Upper lobe of right lung (tissue), 1 donor: ENCODE measurements around the gene PACRG. TPM values are rescaled to one million over a fixed set of nuclear protein-coding genes. Genes with fewer than 3 reads are reported as not detected.

Experiments used
- ATAC-seq: fragments of 200-7000 bp; cut with Tn5 transposase; one replicate; pipeline ENCODE4 v1.9.1; 2020; ENCODE audit warnings: mild to moderate bottlenecking, moderate library complexity
- DNase-seq: peaks from one replicate; pipeline ENCODE4 v3.0.0-alpha.2; 2020
- H3K27ac ChIP-seq: fragments of 200-600 bp; one replicate; pipeline ENCODE4 v1.8.0; 2022
- H3K27me3 ChIP-seq: fragments of 200-600 bp; one replicate; pipeline ENCODE4 v1.8.0; 2022; ENCODE audit warnings: mild to moderate bottlenecking
- H3K36me3 ChIP-seq: fragments of 200-600 bp; one replicate; pipeline ENCODE4 v1.8.0; 2022
- H3K4me1 ChIP-seq: fragments of 200-600 bp; one replicate; pipeline ENCODE4 v1.8.0; 2022
- H3K4me3 ChIP-seq: fragments of 200-600 bp; one replicate; pipeline ENCODE4 v1.8.0; 2022; ENCODE audit warnings: mild to moderate bottlenecking
- H3K9me3 ChIP-seq: fragments of 200-600 bp; one replicate; pipeline ENCODE4 v1.8.0; 2022
- CTCF ChIP-seq: fragments of 200-600 bp; IDR thresholded peaks from one replicate; pipeline ENCODE4 v1.8.0; 2022; ENCODE audit warnings: antibody characterized with exemption
- intact Hi-C: fragments of 100-400 bp; cut with DNase I; formaldehyde crosslinking; loops from one replicate; pipeline ENCODE4 v1.11.0; 2022
- total RNA-seq: library from RNA; stranded (reverse); fragmentation: NEBNext Ultra II Directional; extraction: Animal tissue kit (Norgen Biotek cat#: 25700); gene quantifications from one replicate; pipeline ENCODE4 v1.2.1, GENCODE V29; 2021
- donor health status: DM: no; HTN: yes; CAD: no; lungs with severe emphysema.

Gene PACRG
- total RNA-seq, 1 donor from 2014 or later: 1.5 TPM

- H3K27ac ChIP-seq: no peak overlapping the region
- no peak overlapping the region for H3K4me3 ChIP-seq
- intact Hi-C loops: no loop called here
- no peak for TF ChIP-seq CTCF
- H3K9me3 ChIP-seq: no peaks in the 10 kb centered on the region
- ATAC-seq (no peak), DNase-seq (no peak)
- peaks cover 9% of the 10 kb centered on the region for H3K4me1 ChIP-seq
- no peaks in the 10 kb centered on the region for H3K36me3 ChIP-seq
- no peaks in the 10 kb centered on the region for H3K27me3 ChIP-seq
Measured at GRCh38 chr6:163263196-163263595, 535.4 kb downstream of the PACRG start.

GRCh38 chr6:163263998-163264661 lies 536.4 kb downstream of the PACRG start:
- H3K27ac ChIP-seq: no peak overlapping the region
- no peak for TF ChIP-seq CTCF
- peak; percentile 81 for ATAC-seq

GRCh38 chr6:163264662-163265035 lies 536.9 kb downstream of the PACRG start:
- Histone ChIP-seq H3K4me1 (peaks cover 9% of the 10 kb centered on the region), H3K27ac (no peak overlapping the region), H3K27me3 (no peaks in the 10 kb centered on the region), H3K4me3 (no peak overlapping the region), H3K9me3 (no peaks in the 10 kb centered on the region), H3K36me3 (no peaks in the 10 kb centered on the region)
- intact Hi-C loops: no loop called here
- DNase-seq (no peak), ATAC-seq (no peak)
- TF ChIP-seq CTCF: no peak

More at GRCh38 chr6:163263998-163264661, 536.4 kb downstream of the PACRG start:
- Histone ChIP-seq H3K36me3 (no peaks in the 10 kb centered on the region), H3K4me3 (no peak overlapping the region), H3K27me3 (no peaks in the 10 kb centered on the region), H3K4me1 (peaks cover 9% of the 10 kb centered on the region), H3K9me3 (no peaks in the 10 kb centered on the region)
- intact Hi-C loops: no loop called here
- no peak for DNase-seq

- H3K36me3 ChIP-seq: no peaks in the 10 kb centered on the region
- DNase-seq (no peak), ATAC-seq (no peak)
- H3K9me3 ChIP-seq: no peaks in the 10 kb centered on the region
- intact Hi-C loops: no loop called here
- TF ChIP-seq CTCF: no peak
- H3K27ac ChIP-seq: no peak overlapping the region
- no peak overlapping the region for H3K4me3 ChIP-seq
- no peaks in the 10 kb centered on the region for H3K27me3 ChIP-seq
- no peaks in the 10 kb centered on the region for H3K4me1 ChIP-seq
Measured at GRCh38 chr6:163281634-163282033, 553.9 kb downstream of the PACRG start.

GRCh38 chr6:163282672-163283071 lies 554.9 kb downstream of the PACRG start:
- H3K27me3 ChIP-seq: no peaks in the 10 kb centered on the region
- H3K4me1 ChIP-seq: no peaks in the 10 kb centered on the region
- no peak overlapping the region for H3K27ac ChIP-seq
- no peaks in the 10 kb centered on the region for H3K36me3 ChIP-seq
- no peak for TF ChIP-seq CTCF
- intact Hi-C loops: no loop called here
- ATAC-seq (no peak), DNase-seq (no peak)
- no peak overlapping the region for H3K4me3 ChIP-seq
- no peaks in the 10 kb centered on the region for H3K9me3 ChIP-seq

- no peaks in the 10 kb centered on the region for H3K9me3 ChIP-seq
- H3K4me3 ChIP-seq: no peak overlapping the region
- DNase-seq (no peak), ATAC-seq (no peak)
- no peaks in the 10 kb centered on the region for H3K4me1 ChIP-seq
- H3K36me3 ChIP-seq: no peaks in the 10 kb centered on the region
- H3K27me3 ChIP-seq: no peaks in the 10 kb centered on the region
- intact Hi-C loops: no loop called here
- H3K27ac ChIP-seq: no peak overlapping the region
- TF ChIP-seq CTCF: no peak
Measured at GRCh38 chr6:163284151-163284550, 556.4 kb downstream of the PACRG start.
